ENCODE results near the gene NDUFV1.
A peak's percentile ranks its signal among the peaks of the same experiment; 100 is the strongest.
"Not testable (repeated sequence)": the region's sequence is repeated elsewhere in the genome, so short reads cannot be mapped to it uniquely, and the experiment has no call there.

NDUFV1 gene

DNA sequence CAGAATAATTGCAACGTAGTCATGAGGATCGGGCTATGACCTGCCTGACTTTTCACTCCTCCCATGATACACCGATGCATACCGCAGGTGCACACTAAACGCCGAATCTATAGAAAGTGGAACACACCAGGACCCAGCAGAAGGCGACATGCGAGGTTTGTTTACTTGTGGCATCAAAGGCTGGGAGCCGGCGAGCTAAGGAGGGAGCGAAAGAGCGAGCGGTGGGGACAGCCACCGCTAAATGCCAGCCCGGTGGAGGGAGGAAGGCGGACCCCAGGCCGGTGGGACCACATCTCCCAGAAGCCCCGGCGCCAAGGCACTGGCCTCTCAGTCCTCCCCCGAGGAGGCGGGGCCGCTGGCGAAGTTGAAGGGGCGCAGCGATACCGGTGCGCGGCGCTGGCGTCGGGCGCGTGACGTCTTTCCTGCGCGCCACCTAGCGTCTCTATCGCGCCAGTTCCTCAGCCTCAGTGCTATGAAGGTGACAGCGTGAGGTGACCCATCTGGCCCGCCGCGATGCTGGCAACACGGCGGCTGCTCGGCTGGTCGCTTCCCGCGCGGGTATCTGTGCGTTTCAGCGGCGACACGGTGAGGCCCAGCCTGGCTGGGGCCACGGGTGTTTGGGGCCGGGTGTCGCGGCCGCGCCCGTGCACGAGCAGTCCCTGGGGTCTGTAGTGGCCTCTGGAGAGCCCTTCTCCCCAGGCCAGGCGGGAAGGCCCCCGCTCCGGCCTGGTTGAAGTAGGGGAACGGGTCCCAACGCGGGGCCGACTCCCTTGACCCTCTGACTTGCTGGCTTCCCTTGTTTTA lies at the start of gene NDUFV1:
Gene NDUFV1, plus strand, starts transcription at position 445 of the 804 bp plus-strand sequence. Its CDS starts 69 bp downstream, at position 514.
- peak; percentile 96 to 98 for DNase-seq
- TF ChIP-seq GATA1 (IDR thresholded peaks at IDR 0.05; ENCODE audit: low read depth, low read length) = no peak
- peak; percentile 84 for TF ChIP-seq POLR2A (IDR thresholded peaks at IDR 0.05; ENCODE audit: low read length)

DNA sequence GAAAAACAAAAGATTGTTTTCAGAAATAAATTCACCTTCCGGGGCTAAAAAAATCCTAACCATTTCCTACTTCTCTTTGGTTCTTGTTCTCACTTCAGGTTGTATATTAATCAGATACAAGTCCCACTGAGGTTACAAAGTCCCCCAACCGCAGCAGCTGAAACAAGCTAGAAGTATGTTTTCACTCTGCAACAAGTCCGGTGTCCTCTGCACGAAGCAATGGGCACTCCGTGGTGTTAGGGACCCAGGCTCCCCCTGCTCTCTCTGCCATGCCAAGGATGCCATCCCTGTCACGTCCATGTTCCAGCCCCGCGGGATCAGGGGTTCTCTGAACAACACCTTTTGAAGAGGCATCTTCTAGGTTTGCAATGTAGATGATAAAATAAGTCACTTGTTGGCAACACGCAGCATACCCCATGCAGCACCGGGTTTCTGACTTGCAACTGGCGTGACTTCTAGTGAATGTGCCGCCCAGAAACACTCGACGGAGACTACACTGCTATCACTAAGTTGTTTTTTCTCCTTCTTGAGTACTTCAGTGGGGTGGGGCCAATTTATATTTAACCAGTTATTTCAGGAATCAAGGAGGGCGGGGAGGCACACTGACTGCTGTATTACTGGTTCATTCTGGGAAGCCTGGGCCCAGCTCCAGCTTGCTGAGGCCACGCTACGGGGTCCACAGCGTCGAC lies 48.5 kb upstream of the NDUFV1 start:
- no peak for DNase-seq
- TF ChIP-seq GATA1 (IDR thresholded peaks at IDR 0.05; ENCODE audit: low read depth, low read length) (no peak), POLR2A (IDR thresholded peaks at IDR 0.05; ENCODE audit: low read length) (no peak)

DNA sequence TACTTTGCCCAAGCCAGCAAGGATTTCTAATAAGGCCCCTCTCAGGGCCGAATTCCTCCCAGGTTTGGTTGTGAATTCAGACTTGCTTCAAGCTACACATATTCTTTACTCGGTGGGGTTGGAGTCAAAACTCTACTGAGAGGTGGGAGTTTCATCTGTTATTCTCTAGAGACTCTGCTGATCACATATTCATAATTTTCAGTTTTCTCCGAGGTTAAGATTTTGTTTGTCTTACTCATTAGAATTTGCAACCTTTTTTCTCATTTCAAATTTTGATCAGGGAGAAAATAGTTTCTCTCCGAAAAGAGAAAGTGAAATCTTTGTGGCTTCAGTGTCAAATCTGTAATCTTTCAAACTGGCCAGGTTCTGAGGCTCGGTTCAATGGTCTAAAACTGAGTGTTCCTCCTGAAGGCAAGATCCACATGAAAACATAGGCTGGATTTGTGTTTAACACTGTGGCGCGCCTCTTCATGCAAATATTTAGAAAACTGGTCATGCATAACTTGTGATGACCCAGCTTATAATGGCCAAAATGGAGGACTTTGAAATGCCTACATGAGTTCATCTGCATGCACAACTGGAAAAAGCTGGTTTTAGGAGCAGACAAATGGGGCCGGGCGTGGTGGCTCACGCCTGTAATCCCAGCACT lies 44.6 kb upstream of the NDUFV1 start:
- TF ChIP-seq GATA1 (IDR thresholded peaks at IDR 0.05; ENCODE audit: low read depth, low read length) (no peak), POLR2A (IDR thresholded peaks at IDR 0.05; ENCODE audit: low read length) (no peak)
- DNase-seq = no peak

DNA sequence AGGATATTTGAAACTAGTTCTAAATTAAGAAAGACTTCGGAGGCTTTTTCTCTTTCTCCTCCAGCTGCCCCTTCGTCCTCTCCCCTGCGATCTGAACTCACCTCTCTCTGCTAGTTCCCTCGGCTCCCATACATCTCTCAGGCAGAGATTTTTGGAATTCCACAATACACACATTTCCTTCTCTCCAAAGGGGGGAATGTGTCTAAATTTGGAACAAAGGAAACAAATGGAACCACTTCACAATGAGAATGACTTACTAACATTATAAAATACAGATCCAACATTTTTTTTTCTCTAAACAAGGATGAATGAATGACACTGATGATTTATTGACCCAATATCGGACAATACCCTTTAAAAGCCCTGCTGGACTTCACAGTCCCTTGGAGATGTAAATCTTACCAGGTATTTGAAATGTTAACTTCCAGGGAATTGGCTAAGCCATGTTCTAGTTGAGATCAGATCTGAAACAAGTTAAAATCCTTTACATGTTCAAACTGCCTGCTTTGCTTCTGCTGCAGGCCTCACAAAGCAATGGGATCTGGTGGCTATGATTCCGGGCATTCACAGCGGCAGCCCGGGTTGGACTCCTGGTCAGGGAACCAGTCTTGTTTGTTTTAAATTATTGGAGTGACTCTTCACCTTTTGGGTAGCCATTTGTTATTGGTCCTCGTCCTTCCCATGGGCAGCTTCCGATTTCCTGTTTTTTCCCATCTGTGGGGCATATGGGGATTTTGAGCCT lies 43.6 kb upstream of the NDUFV1 start:
- DNase-seq = no peak
- no peak for TF ChIP-seq GATA1 (IDR thresholded peaks at IDR 0.05; ENCODE audit: low read depth, low read length)
- TF ChIP-seq POLR2A (IDR thresholded peaks at IDR 0.05; ENCODE audit: low read length) = no peak

DNA sequence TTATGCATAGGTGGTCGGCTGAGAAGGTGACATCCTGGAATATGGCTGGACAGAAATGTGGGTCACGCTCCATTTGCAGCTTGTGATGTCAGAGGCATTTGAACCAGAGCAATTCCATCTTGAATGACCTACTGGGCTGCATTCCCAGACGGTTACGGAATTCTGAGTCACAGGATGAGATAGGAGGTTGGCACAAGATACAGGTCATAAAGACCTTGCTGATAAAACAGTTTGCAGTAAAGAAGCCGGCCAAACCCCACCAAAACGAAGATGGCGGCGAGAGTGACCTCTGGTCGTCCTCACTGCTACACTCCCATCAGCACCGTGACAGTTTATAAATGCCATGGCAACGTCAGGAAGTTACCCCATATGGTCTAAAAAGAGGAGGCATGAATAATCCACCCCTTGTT lies 43.0 kb upstream of the NDUFV1 start:
- DNase-seq = not testable (repeated sequence)

DNA sequence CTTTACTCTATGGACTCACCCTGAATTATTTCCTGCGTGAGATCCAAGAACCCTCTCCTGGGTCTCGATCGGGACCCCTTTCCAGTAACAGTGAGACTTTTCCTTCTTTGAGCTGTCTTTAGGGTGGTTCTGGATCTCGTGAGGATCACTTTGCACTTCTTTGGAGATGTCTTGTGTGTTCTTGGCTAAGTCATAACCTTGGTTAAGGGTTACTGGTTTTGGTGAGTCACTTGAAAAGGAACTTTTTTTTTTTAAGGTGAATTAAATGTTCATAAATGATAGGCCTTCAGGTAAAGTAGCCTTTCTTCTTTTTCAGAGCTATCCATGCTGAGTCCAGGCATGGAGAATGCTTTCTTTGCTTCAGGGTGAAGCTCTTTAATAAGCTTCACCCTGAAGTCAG lies 42.5 kb upstream of the NDUFV1 start:
- DNase-seq = no peak
- TF ChIP-seq GATA1 (IDR thresholded peaks at IDR 0.05; ENCODE audit: low read depth, low read length) = no peak
- TF ChIP-seq POLR2A (IDR thresholded peaks at IDR 0.05; ENCODE audit: low read length) = no peak

DNA sequence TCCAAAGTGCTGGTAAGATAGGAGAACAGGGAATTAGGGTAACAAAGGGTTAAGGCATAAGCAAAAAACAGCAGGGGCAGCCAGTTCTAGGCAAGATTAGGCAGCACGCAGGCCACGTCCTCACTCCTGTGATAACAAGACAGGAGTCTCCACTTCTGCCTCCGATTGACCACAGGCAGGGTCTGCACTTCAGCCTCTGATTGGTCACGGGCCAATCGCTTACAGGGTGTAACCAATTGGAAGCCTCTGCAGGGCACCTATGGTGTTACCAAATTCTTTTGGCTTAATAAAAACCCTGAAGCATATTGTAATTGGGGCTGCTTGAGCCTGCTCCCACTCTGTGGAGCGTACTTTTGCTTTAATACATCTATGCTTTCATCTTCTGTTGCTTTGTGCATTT lies 35.3 kb upstream of the NDUFV1 start:
- TF ChIP-seq GATA1 (IDR thresholded peaks at IDR 0.05; ENCODE audit: low read depth, low read length) (no peak), POLR2A (IDR thresholded peaks at IDR 0.05; ENCODE audit: low read length) (no peak)
- peak in 1 of 2 experiments; percentile 37 for DNase-seq

DNA sequence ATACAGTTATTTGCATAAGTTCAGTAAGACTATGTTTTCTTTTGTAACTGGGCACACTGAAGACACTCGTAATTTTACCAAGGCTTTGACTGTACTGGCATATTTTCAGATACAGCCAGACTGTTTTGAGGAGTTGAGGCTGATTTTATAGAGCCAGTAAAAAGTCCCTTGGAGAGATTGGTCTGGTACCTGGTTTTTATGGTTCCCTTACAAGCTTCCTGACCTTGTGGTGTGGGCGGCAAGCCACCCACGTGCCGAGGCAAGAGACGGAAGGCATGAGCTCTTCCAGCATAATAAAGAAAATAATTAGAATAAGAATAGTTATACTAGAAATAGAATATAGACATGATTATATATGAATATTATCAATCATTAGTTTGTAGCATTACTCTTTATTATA lies 34.4 kb upstream of the NDUFV1 start:
- DNase-seq = no peak
- TF ChIP-seq POLR2A (IDR thresholded peaks at IDR 0.05; ENCODE audit: low read length) (no peak), GATA1 (IDR thresholded peaks at IDR 0.05; ENCODE audit: low read depth, low read length) (no peak)

DNA sequence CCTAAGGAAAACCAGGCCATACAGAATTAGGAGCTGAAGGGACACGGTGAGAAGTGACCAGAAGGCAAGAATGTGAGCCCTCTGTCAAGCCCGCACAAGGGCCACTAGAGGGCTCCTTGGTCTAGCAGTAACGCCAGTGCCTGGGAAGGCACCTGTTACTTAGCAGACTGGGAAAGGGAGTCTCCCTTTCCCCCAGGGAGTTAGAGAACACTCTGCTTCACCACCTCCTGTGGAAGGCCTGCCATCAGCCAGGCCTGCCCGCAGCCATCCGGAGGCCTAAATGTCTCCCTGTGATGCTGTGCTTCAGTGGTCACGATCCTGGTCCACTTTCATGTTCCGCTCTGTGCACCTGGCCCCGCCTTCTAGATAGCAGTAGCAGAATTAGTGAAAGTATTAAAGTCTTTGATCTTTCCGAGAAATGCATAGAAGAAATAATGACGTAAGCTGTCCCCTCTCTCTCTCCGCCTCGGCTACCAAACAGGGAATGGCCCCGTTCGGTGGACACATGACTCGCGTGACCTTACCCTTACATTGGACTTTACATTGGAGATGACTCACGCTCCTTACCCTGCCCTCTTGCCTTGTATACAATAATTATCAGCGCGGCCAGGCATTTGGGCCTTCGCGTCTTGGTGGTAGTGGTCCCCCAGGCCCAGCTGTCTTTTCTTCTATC lies 33.9 kb upstream of the NDUFV1 start:
- peak; percentile 45 to 65 for DNase-seq
- TF ChIP-seq GATA1 (IDR thresholded peaks at IDR 0.05; ENCODE audit: low read depth, low read length) (no peak), POLR2A (IDR thresholded peaks at IDR 0.05; ENCODE audit: low read length) (no peak)

DNA sequence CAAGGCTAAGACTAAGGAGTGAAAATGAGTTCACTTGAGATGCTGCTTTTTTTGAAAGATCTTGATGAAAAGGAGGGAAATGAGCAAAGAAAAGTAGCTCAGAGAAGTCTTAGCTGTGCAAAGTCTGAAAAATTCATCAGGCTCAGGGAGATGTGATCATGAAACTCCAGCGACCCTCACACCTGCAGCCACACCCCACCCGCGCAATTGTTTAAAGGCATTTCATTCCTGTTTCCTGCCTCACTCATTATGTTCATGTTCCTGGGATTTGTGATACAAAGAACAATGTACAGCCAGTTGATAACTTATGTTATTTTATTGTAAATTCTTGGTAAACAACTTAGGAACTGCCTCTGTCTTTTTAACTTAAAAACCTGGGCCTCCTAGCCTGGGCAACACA lies 31.8 kb upstream of the NDUFV1 start:
- no peak for TF ChIP-seq POLR2A (IDR thresholded peaks at IDR 0.05; ENCODE audit: low read length)
- TF ChIP-seq GATA1 (IDR thresholded peaks at IDR 0.05; ENCODE audit: low read depth, low read length) = no peak

DNA sequence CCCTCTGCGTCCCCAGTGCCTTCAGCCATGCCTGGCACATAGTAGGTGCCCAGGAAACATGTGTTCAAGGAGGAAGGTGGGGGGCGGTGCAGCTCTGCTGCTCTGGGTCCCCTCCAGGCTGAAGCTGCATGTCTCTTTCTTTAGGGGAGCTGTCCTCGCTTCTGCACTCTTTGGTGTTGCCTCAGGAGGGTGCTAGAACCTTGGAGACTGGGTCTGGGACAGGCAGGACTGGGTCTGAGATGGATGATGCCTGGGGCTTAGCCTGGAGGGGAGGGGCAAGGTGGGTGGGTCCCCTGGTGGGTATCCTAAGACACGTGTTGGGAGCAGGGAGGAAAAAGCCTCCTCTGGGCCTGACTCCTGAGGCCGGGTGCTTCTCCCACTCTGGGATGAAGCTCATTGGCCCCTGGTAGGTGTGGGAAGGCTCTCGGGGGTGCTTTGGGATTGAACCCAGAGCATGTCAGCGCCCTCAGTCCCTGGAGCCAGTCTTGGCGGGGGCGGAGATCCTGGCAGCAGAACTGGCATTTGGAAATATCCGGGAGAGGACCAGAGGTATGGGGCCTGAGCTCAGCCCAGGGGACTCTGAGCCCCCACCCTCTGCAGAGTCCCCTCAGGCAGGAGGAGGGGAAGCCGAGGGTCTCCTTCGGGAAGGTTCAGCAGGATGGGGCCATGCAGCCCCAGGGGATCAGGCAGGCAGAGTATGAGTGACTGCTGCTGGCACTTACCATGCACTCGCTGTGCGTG lies 29.8 kb upstream of the NDUFV1 start:
- no peak for TF ChIP-seq POLR2A (IDR thresholded peaks at IDR 0.05; ENCODE audit: low read length)
- TF ChIP-seq GATA1 (IDR thresholded peaks at IDR 0.05; ENCODE audit: low read depth, low read length) = no peak

More for the DNA sequence above, 31.8 kb upstream of the NDUFV1 start:
- no peak for DNase-seq

DNA sequence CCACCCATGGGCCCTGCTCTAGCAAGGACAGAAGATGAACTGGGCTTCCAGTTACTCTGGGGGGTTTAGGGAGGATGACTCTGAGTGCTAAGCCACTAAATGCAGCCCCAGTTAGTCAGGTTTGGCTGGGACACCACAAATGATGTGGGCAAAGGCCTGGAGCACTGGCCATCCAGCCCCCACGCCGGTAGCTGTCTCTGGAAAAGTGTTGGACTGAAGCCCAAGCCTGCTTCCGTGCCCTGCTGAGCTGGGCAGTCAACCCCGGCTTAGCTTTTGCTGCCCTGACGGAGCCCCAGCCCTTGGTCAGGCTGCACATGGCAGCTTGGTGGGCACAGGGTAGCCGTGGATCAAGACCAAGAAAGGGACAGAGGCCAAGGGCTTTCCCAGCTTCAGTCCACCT lies 28.8 kb upstream of the NDUFV1 start:
- TF ChIP-seq GATA1 (IDR thresholded peaks at IDR 0.05; ENCODE audit: low read depth, low read length) (no peak), POLR2A (IDR thresholded peaks at IDR 0.05; ENCODE audit: low read length) (no peak)
- no peak for DNase-seq

More for the DNA sequence above, 29.8 kb upstream of the NDUFV1 start:
- no peak for DNase-seq

DNA sequence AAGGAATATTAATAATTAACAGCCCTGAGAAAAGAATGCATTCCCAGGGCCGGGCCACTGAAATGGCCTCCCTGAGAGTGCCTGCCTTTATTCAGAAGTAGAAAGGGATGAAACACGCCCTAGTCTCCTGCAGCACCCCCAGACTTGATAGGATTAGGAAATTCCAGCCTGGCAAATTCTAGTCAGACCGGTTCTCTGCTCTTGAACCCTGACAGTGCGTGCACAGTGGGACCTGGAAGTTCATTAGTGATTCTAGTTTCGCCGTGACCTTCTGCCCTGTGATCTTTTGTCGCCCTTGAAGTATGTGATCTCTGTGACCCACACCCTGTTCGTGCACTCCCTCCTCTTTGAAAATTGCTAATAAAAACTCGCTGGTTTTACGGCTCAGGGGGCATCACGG lies 25.3 kb upstream of the NDUFV1 start:
- TF ChIP-seq POLR2A (IDR thresholded peaks at IDR 0.05; ENCODE audit: low read length) = no peak
- no peak for DNase-seq
